Measurements from ENCODE around the gene UQCC5. TPM values are rescaled to one million over a fixed set of nuclear protein-coding genes. Genes with fewer than 3 reads are reported as not detected.

Gene UQCC5
- total RNA-seq, 1 donor from 2014 or later = 7.5 TPM

DNA sequence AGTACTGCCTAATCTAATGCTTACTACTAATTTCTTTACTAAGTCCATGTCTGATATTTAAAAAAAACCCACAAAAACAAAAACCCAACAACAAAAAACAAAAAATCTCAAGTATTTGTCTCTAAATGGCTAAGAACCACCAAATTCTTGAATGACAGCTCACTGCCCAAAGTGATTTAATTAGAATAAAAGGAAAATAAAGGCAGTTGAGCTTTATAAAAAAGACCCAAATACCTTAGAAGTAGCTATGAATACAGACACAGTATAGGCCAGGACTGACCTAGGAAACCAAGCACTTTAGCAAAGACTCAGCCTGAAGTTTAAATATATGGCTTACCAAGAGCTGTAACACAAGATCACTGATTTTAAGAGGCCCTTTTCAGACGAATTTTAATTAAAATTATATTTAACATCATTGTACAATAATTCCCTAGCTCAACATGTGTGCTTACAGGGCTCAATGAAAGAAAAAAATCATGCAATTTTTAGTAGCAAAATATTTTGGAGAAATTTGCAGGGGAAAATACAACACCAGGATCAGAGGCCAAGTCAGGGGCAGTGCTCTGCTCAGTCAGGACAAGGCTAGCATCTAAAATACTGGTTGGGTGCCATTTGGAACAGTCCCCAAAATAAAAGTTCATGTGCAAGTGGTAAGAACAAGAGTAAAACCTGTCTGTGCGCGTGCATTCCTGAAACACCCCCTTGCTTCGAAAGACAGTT, 24.8 kb downstream of the UQCC5 start:
- DNase-seq (ENCODE audit: low read depth, low spot score) = no peak

DNA sequence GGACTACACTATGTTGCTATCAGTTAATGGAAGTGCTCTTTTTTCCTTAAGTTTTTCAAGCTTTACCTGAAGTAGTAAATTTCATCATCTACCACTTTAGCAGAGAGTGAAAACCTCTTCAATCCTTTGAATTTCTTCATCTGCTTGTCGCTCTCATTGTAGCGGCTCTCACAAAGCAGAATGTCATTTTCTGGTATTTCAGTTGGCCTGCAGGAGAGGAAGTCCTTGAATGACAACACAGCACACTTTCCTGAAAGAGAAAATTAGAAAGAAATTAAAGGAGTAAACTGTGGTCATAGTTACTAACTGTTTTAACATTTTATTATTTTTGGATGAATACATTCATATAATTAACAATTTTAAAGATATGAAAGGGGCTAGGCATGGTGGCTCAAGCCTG, 27.6 kb downstream of the UQCC5 start:
- no peak for DNase-seq (ENCODE audit: low read depth, low spot score)

- no peak for DNase-seq (ENCODE audit: low read depth, low spot score)
These were observed 31.7 kb downstream of the UQCC5 start for GRCh38 chr3:52568069-52568468.

DNA sequence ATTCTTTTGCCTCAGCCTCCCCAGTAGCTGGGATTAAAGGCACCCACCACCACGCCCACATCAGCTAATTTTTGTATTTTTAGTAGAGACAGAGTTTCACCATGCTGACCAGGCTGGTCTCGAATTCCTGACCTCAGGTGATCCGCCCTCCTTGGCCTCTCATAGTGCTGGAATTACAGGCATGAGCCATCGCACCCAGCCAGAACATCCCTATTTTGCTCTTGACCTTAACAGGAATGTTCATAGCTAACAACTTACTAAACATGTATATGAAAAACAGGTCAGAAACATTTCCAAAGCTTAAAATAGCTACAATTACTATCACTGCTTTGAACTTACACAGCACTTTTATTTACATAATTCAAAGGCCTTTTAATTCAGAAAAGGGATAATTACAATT, 33.7 kb downstream of the UQCC5 start:
- DNase-seq (ENCODE audit: low read depth, low spot score) = no peak

DNA sequence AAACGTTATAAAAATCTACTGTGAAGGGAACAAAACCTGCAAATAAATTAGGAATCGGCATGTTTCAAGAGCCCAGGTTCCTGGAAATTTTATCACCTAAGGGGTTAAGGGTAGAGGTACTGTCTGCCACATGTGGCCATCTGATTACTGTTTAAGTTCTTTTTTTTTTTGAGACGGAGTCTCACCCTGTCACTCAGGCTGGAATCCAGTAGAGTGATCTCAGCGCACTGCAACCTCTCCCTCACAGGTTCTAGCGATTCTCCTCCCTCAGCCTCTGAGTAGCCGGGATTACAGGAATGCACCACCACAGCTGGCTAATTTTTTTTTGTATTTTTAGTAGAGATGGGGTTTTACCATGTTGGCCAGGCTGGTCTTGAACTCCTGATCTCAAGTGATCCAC, 35.8 kb downstream of the UQCC5 start:
- no peak for DNase-seq (ENCODE audit: low read depth, low spot score)

DNA sequence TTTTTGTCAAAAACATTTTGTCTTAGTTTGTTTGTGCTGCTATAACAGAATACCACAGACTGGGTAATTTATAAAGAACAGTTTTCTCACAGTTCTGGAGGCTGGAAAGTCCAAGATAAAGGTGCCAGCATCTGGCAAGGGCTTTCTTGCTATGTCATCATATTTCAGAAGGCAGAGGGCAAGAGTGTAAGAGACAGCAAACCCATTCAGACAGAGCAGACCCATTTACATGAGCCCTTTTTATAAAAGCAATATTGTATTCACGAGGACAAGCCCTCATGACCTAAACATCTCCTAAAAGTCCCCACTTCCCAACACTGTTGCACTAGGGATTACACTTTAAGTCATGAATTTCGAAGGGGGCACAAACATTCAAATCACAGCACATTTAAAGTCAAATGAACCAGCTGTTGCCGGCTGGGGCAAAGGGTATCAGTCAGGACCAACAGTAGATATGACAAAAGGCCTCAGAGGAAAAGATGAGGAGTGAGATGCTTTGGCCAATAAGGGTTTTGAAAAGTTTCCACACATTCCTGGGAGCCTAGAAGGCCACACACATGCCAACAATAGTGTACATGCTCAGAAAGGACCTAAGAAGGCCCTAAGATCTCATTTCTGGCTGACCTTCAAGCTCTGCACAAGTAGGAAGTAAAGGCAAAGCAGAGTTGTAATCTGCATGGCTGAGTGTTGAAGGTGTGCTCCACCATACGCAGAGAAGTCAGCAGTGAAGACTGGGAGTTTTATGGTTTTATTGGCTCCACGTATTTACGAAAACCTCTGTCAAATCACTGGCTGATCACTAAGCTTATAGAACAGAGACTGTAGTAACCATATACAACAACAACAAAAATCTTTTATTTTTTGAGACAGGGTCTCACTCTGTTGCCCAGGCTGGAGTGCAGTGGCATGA, 37.9 kb downstream of the UQCC5 start:
- no peak for DNase-seq (ENCODE audit: low read depth, low spot score)

Other genes with a start within 250 kb of the UQCC5 start
- gene GLYCTK, start 248.8 kb upstream of the UQCC5 start, total RNA-seq = 14.3 and 20.6 TPM in 2 replicates
- gene DNAH1, start 220.3 kb upstream of the UQCC5 start, total RNA-seq = 1.3 and 2.5 TPM in 2 replicates
- 83.5 and 91.3 TPM in 2 replicates for gene BAP1, start 126.6 kb upstream of the UQCC5 start, total RNA-seq
- gene PHF7, start 125.9 kb upstream of the UQCC5 start, total RNA-seq = 3.5 and 5.3 TPM in 2 replicates
- gene SEMA3G, start 91.5 kb upstream of the UQCC5 start, total RNA-seq = 2.1 and 6.4 TPM in 2 replicates
- 0.18 TPM in 1 of 2 replicates, not detected in the other for gene TNNC1, start 82.6 kb upstream of the UQCC5 start, total RNA-seq
- gene NISCH, start 81.0 kb upstream of the UQCC5 start, total RNA-seq = 57.2 and 88.7 TPM in 2 replicates
- 189 and 237 TPM in 2 replicates for gene STAB1, start 41.3 kb upstream of the UQCC5 start, total RNA-seq
- 50.1 and 53.8 TPM in 2 replicates for gene NT5DC2, start 2.7 kb upstream of the UQCC5 start, total RNA-seq
- 63.0 and 92.9 TPM in 2 replicates for gene PBRM1, start 149.3 kb downstream of the UQCC5 start, total RNA-seq
- gene GNL3, start 149.4 kb downstream of the UQCC5 start, total RNA-seq = 124 and 133 TPM in 2 replicates
- 70.2 and 76.6 TPM in 2 replicates for gene GLT8D1, start 169.2 kb downstream of the UQCC5 start, total RNA-seq
- 53.0 and 65.0 TPM in 2 replicates for gene SPCS1, start 169.5 kb downstream of the UQCC5 start, total RNA-seq
- gene NEK4, start 234.3 kb downstream of the UQCC5 start, total RNA-seq = 16.4 and 25.5 TPM in 2 replicates
- not detected in 2 replicates for gene ITIH1, start 241.0 kb downstream of the UQCC5 start, total RNA-seq

Measured in pulmonary artery endothelial cell (primary cell).